Activated effector memory CD4-positive, alpha-beta T cell treated with Interleukin-2 at 50 U/mL for 16 hours (primary cell): ENCODE data around the gene DRAP1.

ENCODE experiments used
- DNase-seq: peaks from one replicate; pipeline ENCODE4 v3.0.0-alpha.2; 2020

The DRAP1 gene

GRCh38 chr11:65906602-65907001 lies 12.6 kb upstream of the DRAP1 start:
- DNase-seq: no peak

- no peak for DNase-seq
These were observed 11.3 kb upstream of the DRAP1 start for GRCh38 chr11:65907878-65908277.

DNA sequence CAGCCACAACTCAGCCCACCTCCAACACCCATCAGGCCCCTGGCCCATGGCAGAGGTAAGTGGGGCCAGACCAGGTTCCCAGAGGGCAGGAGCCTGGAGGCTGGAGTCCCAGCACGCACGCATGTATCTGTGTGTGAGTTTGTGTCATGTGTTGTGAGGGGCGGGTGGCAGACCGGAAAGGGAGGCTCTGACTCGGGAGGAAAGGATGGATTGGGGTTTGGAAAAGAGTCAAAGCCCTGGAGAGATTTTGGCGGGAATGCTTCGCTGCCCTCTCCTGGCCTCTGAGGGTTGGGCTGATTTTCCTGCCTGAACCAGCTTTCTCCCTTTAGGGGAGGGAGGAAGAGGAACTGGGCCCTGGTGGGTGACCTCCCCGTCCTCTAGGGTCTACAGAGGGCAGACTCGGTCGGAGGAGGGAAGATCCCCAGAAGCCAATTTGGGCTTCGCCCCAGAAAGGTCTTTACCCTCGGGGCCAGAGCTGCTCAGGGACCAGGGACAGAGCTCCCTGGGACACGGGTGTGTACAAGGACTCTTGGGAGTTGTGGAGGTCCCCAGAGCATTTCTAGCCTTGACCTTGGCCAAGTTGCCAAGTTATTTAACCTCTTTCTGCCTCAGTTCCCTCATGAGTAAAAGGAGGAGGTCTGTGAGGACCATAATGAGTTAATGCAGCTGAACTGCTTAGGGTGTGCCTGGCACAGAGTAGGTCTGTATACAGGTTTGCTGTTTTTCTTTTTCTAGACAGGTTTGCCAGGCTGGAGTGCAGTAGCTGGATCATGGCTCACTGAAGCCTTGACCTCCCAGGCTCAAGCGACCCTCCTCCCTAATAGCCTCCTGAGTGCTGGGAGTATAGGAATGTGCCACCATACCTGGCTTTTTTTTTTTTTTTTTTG lies 7.3 kb upstream of the DRAP1 start:
- DNase-seq: no peak

DNA sequence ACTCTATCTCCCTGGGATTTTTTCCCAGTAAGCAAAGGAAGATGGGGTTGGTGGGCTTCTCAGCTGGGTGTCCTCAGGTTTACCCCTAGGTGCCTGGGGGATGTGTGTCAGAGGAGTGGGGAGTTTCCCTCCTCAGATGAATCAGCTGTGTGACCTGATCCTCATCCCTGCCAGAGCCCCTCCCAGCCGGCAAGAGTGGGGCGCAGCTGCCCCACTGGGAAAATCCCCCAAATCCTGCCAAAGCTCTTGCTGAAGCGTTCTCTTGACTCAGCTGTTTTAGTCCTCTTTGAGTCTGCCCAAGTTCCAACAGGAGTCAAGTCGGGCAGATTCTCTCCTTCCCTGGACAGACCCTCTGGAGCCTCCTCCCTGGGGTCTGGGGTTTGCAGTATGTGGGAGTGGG lies 6.4 kb upstream of the DRAP1 start:
- no peak for DNase-seq

DNA sequence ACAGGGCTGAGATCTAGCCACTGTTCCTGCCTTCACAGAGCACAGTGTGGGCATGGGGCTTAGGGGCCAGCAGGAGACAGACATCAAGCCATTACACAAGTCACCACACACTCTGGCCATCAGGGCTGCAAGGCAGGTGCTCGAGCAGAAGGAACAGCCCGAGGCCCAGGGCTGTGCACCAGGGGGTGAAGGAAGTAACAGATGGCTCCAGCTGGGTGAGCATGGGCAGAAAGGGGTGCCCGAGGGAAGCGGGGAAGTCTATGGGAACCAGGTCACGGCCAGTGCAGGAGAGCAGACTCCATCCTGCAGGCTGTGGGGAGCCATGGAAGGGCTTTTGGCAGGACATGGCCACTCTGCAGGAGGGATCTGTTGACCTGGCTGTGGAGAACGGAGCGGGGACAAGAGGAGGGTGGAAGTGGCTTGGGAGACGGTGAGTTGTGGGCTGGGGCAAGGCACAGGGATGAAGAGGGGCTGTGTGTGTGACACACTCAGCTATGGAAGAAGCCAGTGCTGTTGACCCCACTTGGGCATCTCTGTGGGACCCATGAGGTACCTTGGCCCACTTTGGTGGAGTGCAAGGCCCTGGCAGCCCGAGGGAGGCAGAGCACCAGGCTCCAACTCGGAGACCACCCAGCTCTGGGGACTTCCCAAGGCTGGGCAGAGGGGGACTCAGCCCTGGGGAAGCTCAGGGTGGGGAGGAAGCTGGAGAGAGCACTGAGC lies 4.0 kb upstream of the DRAP1 start:
- no peak for DNase-seq

DNA sequence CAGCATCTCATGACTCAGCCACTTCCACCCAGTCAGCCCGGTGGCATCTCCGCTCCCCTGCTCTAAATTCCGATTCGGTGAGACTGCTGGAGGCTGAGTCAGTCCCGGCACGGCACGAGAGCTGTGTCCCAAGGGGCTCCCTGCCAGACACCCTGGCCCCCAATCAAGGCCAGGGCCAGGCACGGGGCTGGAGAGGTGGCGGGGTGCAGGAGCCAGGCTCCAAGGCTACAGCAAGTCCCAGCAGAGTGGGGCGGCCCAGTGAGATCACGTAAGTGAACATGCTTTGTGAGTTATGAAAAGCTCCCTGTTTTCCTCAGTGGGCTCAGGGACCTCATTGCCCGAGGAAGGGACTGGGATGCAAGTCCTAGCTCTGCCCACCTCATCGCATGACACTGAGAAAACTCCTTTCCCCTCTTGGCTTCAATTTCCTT lies 3.4 kb upstream of the DRAP1 start:
- no peak for DNase-seq

GRCh38 chr11:65916391-65916790 lies 2.8 kb upstream of the DRAP1 start:
- no peak for DNase-seq

- no peak for DNase-seq
These were observed 2.2 kb upstream of the DRAP1 start for GRCh38 chr11:65917077-65917433.

GRCh38 chr11:65917434-65918210 lies 1.6 kb upstream of the DRAP1 start:
- no peak for DNase-seq

- DNase-seq: no peak
These were observed 750 bp upstream of the DRAP1 start, which contains the start of gene C11orf68 for GRCh38 chr11:65918211-65919140. Gene C11orf68 (minus strand): TSS chr11:65919062. CDS start chr11:65919031, 31 bp downstream.

- no peak for DNase-seq
These were observed 546 bp downstream of the DRAP1 start for GRCh38 chr11:65919573-65920371.

- DNase-seq: no peak
These were observed 1.2 kb downstream of the DRAP1 start for GRCh38 chr11:65920372-65920802.

GRCh38 chr11:65921033-65921555 lies 1.9 kb downstream of the DRAP1 start:
- DNase-seq: no peak

- no peak for DNase-seq
These were observed 2.6 kb downstream of the DRAP1 start for GRCh38 chr11:65921876-65922275.

DNA sequence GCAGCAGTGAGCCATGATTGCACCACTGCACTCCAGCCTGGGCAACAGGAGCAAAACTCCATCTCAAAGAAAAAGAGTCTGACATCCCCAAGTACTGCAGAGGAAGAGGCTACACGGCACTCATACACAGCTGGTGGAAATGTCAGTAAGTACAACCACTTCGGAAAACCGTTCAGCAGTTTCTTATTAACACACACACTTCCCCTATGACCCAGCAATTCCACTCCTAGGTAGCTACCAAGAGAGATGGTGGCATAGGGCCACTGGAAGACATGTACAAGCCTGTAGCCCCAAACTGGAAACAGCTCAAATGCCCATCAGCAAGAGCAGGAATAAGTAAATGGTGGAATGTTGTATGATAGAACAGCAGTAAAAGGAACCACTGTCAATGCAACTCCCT lies 3.3 kb downstream of the DRAP1 start:
- DNase-seq: no peak

GRCh38 chr11:65925397-65925796 lies 6.2 kb downstream of the DRAP1 start:
- no peak for DNase-seq

DNA sequence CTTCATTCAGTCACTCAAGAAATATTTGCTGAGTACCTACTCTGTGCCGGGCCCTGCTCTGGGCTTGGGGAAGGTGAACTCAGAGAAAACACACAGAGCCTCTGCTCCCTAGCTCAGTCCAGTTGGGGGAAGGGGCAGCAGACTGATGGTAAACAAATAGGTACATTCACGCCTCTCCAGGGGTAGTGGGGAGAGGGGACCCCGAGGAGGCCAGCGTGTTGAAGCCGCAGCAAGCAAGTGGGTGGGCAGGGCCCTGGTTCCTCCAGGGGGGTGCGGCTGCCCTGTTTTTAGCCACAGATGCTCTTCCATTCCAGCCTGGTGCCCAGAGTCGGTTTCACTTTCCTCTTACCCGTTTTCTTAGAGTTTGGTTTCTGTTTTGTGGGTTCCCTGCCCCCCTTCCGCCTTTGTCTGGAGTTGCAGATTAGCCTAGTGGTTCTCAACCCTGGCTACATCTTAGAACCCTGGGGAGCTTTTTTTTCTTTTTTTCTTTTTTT lies 8.7 kb downstream of the DRAP1 start:
- DNase-seq: peak; percentile 71

- no peak for DNase-seq
These were observed 9.4 kb downstream of the DRAP1 start for GRCh38 chr11:65928667-65929066.

DNA sequence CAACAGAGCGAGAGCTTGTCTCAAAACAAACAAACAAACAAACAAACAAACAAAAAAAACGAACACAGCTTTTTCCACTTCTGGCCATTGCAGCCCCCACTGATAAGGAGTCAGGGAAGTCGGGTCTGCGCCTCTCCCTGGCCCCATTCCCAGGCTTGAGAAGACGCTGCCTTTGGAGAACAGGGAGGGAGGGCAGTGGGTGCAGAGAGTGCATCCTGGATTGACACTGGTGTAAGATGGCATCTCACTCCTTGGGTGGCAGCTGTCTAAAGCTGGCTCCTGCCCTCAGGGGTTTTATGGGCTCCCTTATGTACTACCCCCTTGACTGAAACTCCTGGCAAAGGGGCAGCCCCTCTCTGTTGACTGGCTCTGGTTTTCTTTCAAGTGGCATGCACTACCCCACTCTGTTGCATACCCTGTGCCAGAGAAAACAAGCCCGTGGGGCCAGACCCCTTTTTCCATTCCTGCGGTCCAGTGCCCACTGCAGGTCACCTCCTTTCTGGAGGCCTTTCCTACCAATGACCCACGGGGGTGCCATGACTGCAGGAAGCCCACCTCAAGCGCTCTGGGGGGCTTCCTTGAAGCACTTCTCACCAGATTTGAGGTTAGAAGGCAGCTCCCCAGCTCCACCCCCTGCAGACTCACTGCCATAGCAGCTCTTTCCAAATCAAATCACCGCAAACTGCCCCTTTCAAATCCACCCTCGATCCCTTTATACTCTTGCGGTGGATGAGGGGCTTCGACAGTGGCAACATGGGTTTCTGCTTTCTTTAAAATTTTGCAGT lies 12.7 kb downstream of the DRAP1 start:
- DNase-seq: no peak

DNA sequence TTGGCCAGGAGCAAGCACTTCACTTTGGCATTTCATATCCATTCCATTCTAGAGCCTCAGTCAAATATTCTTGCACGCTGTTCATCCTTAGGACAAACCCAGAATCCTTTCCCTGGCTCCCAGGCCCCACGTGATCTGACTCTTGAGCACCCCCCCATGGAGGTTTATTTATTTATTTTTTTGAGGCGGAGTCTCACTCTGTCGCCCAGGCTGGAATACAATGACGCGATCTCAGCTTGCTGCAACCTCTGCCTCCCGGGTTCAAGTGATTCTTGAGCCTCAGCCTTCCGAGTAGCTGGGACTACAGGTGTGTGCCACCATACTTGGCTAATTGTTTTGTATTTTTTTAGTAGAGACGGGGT lies 13.3 kb downstream of the DRAP1 start:
- DNase-seq: no peak
